A549 (cell line): ENCODE measurements around the gene SHFL. TPM values are rescaled to one million over a fixed set of nuclear protein-coding genes. Genes with fewer than 3 reads are reported as not detected.

ENCODE experiments used
- ATAC-seq, 2 experiments: fragments of 200-7000 bp in 1 of 2; fragments of >200 bp in 1 of 2; cut with Nextera tagmentation in 1 of 2; cut with Tn5 transposase in 1 of 2; 3 replicates each; pipeline versions ENCODE4 v1.8.0 to v1.9.1; 2018 to 2020; ENCODE audit warnings: mild to moderate bottlenecking in 1 of 2, moderate library complexity in 1 of 2
- CTCF ChIA-PET: fragments of 300-600 bp; sonication (Branson Sonifier 250); formaldehyde crosslinking; extraction: SDS; loops from one replicate; lab custom pipeline; 2021; ENCODE audit warnings: antibody characterized with exemption, inconsistent platforms; lab: Yijun Ruan, JAX
- POLR2A ChIA-PET: fragments of 350-600 bp; formaldehyde crosslinking; extraction: SDS; loops from one replicate; lab custom pipeline; 2021; ENCODE audit warnings: antibody characterized with exemption, inconsistent platforms; lab: Yijun Ruan, JAX
- DNase-seq, 2 experiments: peaks; one replicate each; pipeline versions ENCODE4 v3.0.0 to v3.0.0-alpha.2; 2011 to 2016; ENCODE audit warnings: low read depth in 1 of 2, low spot score in 1 of 2
- FAIRE-seq: peaks from 2 replicates; lab custom pipeline; 2011; peaks lifted over from hg19 to GRCh38; lab: Jason Lieb, UNC
- H3K27ac ChIP-seq, 2 experiments: fragments of >200 bp; sonication (Bioruptor Twin); formaldehyde crosslinking; 3 replicates each; pipeline ENCODE4 v1.5.1; 2016 to 2017
- H3K4me1 ChIP-seq: fragments of >200 bp; sonication (Bioruptor Twin); formaldehyde crosslinking; 3 replicates; pipeline ENCODE4 v1.6.1; 2016
- H3K4me2 ChIP-seq: fragments of >200 bp; sonication (Bioruptor Twin); formaldehyde crosslinking; 3 replicates; pipeline ENCODE4 v1.6.1; 2016
- H3K4me3 ChIP-seq: fragments of >200 bp; sonication (Bioruptor Twin); formaldehyde crosslinking; 3 replicates; pipeline ENCODE4 v1.5.1; 2016
- H3K9me3 ChIP-seq: fragments of >200 bp; sonication (Bioruptor Twin); formaldehyde crosslinking; 3 replicates; pipeline ENCODE4 v1.6.1; 2016
- CBX2 ChIP-seq: fragments of 200-600 bp; sonication (generic); IDR thresholded peaks from 2 replicates; pipeline ENCODE4 v1.6.1; 2016; ENCODE audit warnings: low read depth, mild to moderate bottlenecking, borderline replicate concordance
- CBX8 ChIP-seq: fragments of 200-600 bp; sonication (generic); IDR thresholded peaks from 2 replicates; pipeline ENCODE4 v1.6.1; 2016
- CHD2 ChIP-seq: fragments of 150-350 bp; IDR thresholded peaks from 2 replicates; pipeline ENCODE4 v1.6.1; 2014; ENCODE audit warnings: low read length; ENCODE audit not compliant: partially characterized antibody
- EHF ChIP-seq: fragments of 250-450 bp; sonication (Bioruptor Pico); IDR thresholded peaks from 2 replicates; pipeline ENCODE4 v1.5.0; 2020; ENCODE audit warnings: mild to moderate bottlenecking
- EHMT2 ChIP-seq: fragments of 200-600 bp; sonication (generic); IDR thresholded peaks from 2 replicates; pipeline ENCODE4 v1.6.1; 2016; ENCODE audit warnings: antibody characterized with exemption, low read depth, mild to moderate bottlenecking, moderate library complexity
- ESRRA ChIP-seq: fragments of 150-350 bp; IDR thresholded peaks from 2 replicates; pipeline ENCODE4 v1.6.1; 2014; ENCODE audit warnings: mild to moderate bottlenecking, low read length, borderline replicate concordance
- FOSL2 ChIP-seq, 2 experiments: fragments of 450-650 bp in 1 of 2; fragments of >200 bp in 1 of 2; sonication (Bioruptor Twin) in 1 of 2; formaldehyde crosslinking; IDR thresholded peaks; 2 replicates each; pipeline versions ENCODE4 v1.5.0 to v1.6.1; 2016 to 2020; ENCODE audit warnings: mild to moderate bottlenecking in 1 of 2, moderate library complexity in 1 of 2
- GATA3 ChIP-seq: IDR thresholded peaks from 2 replicates; pipeline ENCODE4 v1.6.1; 2012; ENCODE audit warnings: borderline replicate concordance
- HDAC2 ChIP-seq: fragments of 200-600 bp; sonication (generic); IDR thresholded peaks from 2 replicates; pipeline ENCODE4 v1.6.1; 2016
- HES2 ChIP-seq: fragments of >200 bp; sonication (Bioruptor Twin); formaldehyde crosslinking; IDR thresholded peaks from 2 replicates; pipeline ENCODE4 v1.6.1; 2016
- HOXA7 ChIP-seq: fragments of 250-450 bp; sonication (Bioruptor Pico); IDR thresholded peaks from 2 replicates; pipeline ENCODE4 v1.5.0; 2020; ENCODE audit warnings: mild to moderate bottlenecking, moderate library complexity
- HOXB5 ChIP-seq: fragments of 250-450 bp; sonication (Bioruptor Pico); IDR thresholded peaks from 2 replicates; pipeline ENCODE4 v1.5.0; 2020; ENCODE audit warnings: mild to moderate bottlenecking, moderate library complexity
- JUN ChIP-seq, 2 experiments: fragments of >200 bp; sonication (Bioruptor Twin); formaldehyde crosslinking; IDR thresholded peaks; 2 replicates in 1 of 2; 3 replicates in 1 of 2; pipeline ENCODE4 v1.6.1; 2016 to 2017
- MAFK ChIP-seq: fragments of 450-650 bp; IDR thresholded peaks from 2 replicates; pipeline ENCODE4 v1.6.1; 2014; ENCODE audit not compliant: partially characterized antibody
- MAZ ChIP-seq: fragments of 150-350 bp; IDR thresholded peaks from 2 replicates; pipeline ENCODE4 v1.6.1; 2014; ENCODE audit warnings: antibody characterized with exemption, low read depth, low read length, borderline replicate concordance
- MYC ChIP-seq: IDR thresholded peaks from 2 replicates; pipeline ENCODE4 v1.6.1; 2012; ENCODE audit warnings: mild to moderate bottlenecking, inconsistent platforms, low read length, improper control_type of control experiment, borderline replicate concordance
- NPAS2 ChIP-seq: fragments of 250-450 bp; sonication (Bioruptor Pico); IDR thresholded peaks from 2 replicates; pipeline ENCODE4 v1.8.0; 2022; ENCODE audit warnings: mild to moderate bottlenecking, moderate library complexity, borderline replicate concordance
- NR3C1 ChIP-seq: fragments of >200 bp; sonication (Bioruptor Twin); formaldehyde crosslinking; IDR thresholded peaks from 3 replicates; pipeline ENCODE4 v1.6.1; 2017
- POLR2A ChIP-seq: IDR thresholded peaks from 2 replicates; pipeline ENCODE4 v1.6.1; 2012; ENCODE audit warnings: mild to moderate bottlenecking, low read length
- POLR2AphosphoS2 ChIP-seq: conservative IDR thresholded peaks from 2 replicates; pipeline ENCODE4 v1.6.1; 2012; ENCODE audit warnings: low read length, improper control_type of control experiment, inconsistent platforms
- RARB ChIP-seq: fragments of 250-450 bp; sonication (Bioruptor Pico); IDR thresholded peaks from 2 replicates; pipeline ENCODE4 v1.8.0; 2021; ENCODE audit warnings: mild to moderate bottlenecking, moderate library complexity
- RCOR1 ChIP-seq: fragments of 150-350 bp; IDR thresholded peaks from 2 replicates; pipeline ENCODE4 v1.6.1; 2014; ENCODE audit warnings: antibody characterized with exemption, low read length, low read depth
- REST ChIP-seq: fragments of 200-600 bp; sonication (generic); IDR thresholded peaks from 2 replicates; pipeline ENCODE4 v1.6.1; 2016; ENCODE audit warnings: antibody characterized with exemption, mild to moderate bottlenecking, moderate library complexity
- SREBF2 ChIP-seq: fragments of 450-650 bp; IDR thresholded peaks from 2 replicates; pipeline ENCODE4 v1.6.1; 2014; ENCODE audit warnings: mild to moderate bottlenecking, moderate library complexity
- USF2 ChIP-seq: fragments of 450-650 bp; IDR thresholded peaks from 2 replicates; pipeline ENCODE4 v1.6.1; 2014; ENCODE audit warnings: antibody characterized with exemption
- ZC3H11A ChIP-seq: fragments of 450-650 bp; IDR thresholded peaks from 2 replicates; pipeline ENCODE4 v1.6.1; 2014; ENCODE audit warnings: antibody characterized with exemption, mild to moderate bottlenecking
- WGBS: methylation state at CpG from one replicate; pipeline ENCODE4 v1.1.6; 2017; ENCODE audit errors: missing lambda C conversion rate; 5-methylcytosine and 5-hydroxymethylcytosine counted together
- polyA plus RNA-seq, 4 experiments: library from polyadenylated mRNA; depleted of rRNA in 3 of 4; stranded (reverse); fragments of >200 nt; fragmentation: RNase III in 1 of 4; extraction: RNeasy Plus Mini Kit Qiagen cat#74134 plus additional on column Dnase treatment in 1 of 4; gene quantifications; 2 replicates in 3 of 4; 3 replicates in 1 of 4; pipeline ENCODE4 v1.2.3, GENCODE V29; 2011 to 2017

The SHFL gene
- polyA plus RNA-seq, 2 of the 4 experiments (the other 2 are of a cell fraction) = 10.1 to 12.5 TPM

DNA sequence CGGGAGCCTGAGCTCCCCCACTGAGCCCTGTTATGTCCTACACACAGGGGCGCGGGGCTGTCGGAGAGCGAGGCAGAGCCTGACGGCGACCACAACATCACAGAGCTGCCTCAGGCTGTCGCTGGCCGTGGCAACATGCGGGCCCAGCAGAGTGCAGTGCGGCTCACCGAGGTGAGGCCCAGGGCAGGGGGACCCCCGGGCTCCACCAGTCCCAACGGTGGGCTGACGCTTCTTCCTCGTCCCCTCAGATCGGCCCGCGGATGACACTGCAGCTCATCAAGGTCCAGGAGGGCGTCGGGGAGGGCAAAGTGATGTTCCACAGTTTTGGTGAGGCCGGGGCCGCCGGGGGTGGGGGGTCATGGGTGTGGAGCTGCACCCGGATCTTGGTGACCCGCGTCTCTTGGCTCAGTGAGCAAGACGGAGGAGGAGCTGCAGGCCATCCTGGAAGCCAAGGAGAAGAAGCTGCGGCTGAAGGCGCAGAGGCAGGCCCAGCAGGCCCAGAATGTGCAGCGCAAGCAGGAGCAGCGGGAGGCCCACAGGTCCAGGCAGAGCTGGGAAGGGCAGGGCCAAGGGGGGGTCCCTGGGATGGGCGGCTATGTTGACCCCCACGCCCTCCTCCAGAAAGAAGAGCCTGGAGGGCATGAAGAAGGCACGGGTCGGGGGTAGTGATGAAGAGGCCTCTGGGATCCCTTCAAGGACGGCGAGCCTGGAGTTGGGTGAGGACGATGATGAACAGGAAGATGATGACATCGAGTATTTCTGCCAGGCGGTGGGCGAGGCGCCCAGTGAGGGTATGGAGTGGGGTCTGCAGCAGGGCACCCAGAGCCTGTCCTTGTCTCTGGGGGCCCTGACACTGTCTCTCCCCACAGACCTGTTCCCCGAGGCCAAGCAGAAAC, 24.2 kb downstream of the SHFL start:
- Histone ChIP-seq H3K4me2 (no peak overlapping the region), H3K4me3 (no peak overlapping the region), H3K27ac (no peak overlapping the region), H3K9me3 (no peaks in the 10 kb centered on the region), H3K4me1 (peaks cover 33% of the 10 kb centered on the region; the same call in 2 of the 3 replicates)
- no peak for TF ChIP-seq FOSL2 (IDR thresholded peaks at IDR 0.05)
- no peak for TF ChIP-seq FOSL2 (CRISPR knock-in tag; IDR thresholded peaks at IDR 0.05)
- no peak for TF ChIP-seq HOXA7 (CRISPR knock-in tag)
- no peak for TF ChIP-seq REST
- no peak for TF ChIP-seq MAZ
- no peak for TF ChIP-seq NR3C1
- TF ChIP-seq POLR2A = no peak
- no peak for TF ChIP-seq RARB (CRISPR knock-in tag)
- TF ChIP-seq JUN (IDR thresholded peaks at IDR 0.05) = no peak
- TF ChIP-seq NPAS2 (CRISPR knock-in tag) = no peak
- TF ChIP-seq HOXB5 (CRISPR knock-in tag) = no peak
- no peak for TF ChIP-seq ESRRA
- TF ChIP-seq CHD2 = no peak
- TF ChIP-seq CBX2 = no peak
- TF ChIP-seq HES2 = no peak
- TF ChIP-seq SREBF2 = no peak
- TF ChIP-seq RCOR1 = no peak
- no peak for TF ChIP-seq MYC
- FAIRE-seq = no peak
- ATAC-seq = no peak
- no peak for DNase-seq
- WGBS = 86% methylated on average over 17 of the region's 44 CpGs
- ChIA-PET CTCF (interaction anchor here (1.5 to 3.9 kb wide), 3 partner anchors 10 to 179 kb away, joined by 4 to 20 read pairs (median 16); partner anchors contain the start of gene EIF3G), POLR2A (no interaction called here)

GRCh38 chr19:10110972-10111317, 24.8 kb downstream of the SHFL start:
- no peak for TF ChIP-seq EHMT2
- no peak for TF ChIP-seq POLR2AphosphoS2
- no peak for TF ChIP-seq GATA3
- TF ChIP-seq EHF (CRISPR knock-in tag) = no peak
- no peak for TF ChIP-seq ZC3H11A
- no peak for TF ChIP-seq POLR2A
- no peak for TF ChIP-seq USF2
- TF ChIP-seq CBX8 = no peak
- TF ChIP-seq MYC = no peak
- no peak for TF ChIP-seq HDAC2
- TF ChIP-seq HES2 = no peak
- TF ChIP-seq MAFK = no peak
- no peaks in the 10 kb centered on the region for H3K9me3 ChIP-seq

More at GRCh38 chr19:10110972-10111317, 24.8 kb downstream of the SHFL start:
- no peak for ATAC-seq
- WGBS = 88% methylated on average over 17 of the region's 19 CpGs
- H3K4me3 ChIP-seq = no peak overlapping the region
- no peak for FAIRE-seq
- CTCF ChIA-PET = interaction anchor here (3.6 kb wide), 1 partner anchor 180 kb away, joined by 20 read pairs; no protein-coding TSS in a partner anchor
- H3K4me1 ChIP-seq = peaks cover 30% of the 10 kb centered on the region; the same call in 2 of the 3 replicates
- POLR2A ChIA-PET = no interaction called here
- no peak overlapping the region for H3K27ac ChIP-seq
- H3K4me2 ChIP-seq = no peak overlapping the region
- no peak for DNase-seq
